NT2/D1 (cell line): ENCODE measurements around the gene RPS3A.

Experiments
- SUZ12 ChIP-seq: IDR thresholded peaks from 2 replicates; pipeline ENCODE4 v1.6.1; 2011; ENCODE audit not compliant: insufficient read length, insufficient read depth; ENCODE audit errors: extremely low read depth
- YY1 ChIP-seq: IDR thresholded peaks from 2 replicates; pipeline ENCODE4 v1.6.1; 2011; ENCODE audit not compliant: insufficient read length, insufficient read depth
- ZNF274 ChIP-seq: IDR thresholded peaks from 2 replicates; pipeline ENCODE4 v1.6.1; 2011; ENCODE audit warnings: mild to moderate bottlenecking, low read depth, low read length

DNA sequence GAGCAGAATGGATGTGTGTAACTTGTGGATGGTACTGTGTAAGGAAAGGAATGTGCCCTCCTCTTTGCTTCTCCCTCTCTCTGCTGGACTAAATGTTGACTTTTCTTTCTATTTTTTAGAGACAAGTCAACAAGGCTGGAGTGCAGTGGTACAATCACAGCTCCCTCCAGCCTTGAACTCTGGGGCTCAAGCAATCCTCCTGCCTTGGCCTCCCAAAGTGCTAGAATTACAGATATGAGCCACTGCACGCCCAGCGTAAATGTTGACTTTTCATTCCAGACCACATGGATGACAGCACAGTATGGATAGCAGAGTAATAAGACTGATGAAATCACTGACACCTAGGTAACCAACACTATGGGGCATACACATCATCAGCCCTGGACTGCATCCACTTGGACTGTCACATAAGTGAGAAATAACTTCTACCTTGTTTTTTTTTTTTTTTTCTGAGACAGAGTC lies 5.1 kb upstream of the RPS3A start:
- TF ChIP-seq ZNF274 = no peak
- TF ChIP-seq YY1 = no peak
- no peak for TF ChIP-seq SUZ12
